Fibroblast of pulmonary artery (primary cell): ENCODE data around the gene MYO5B.

Experiments used
- DNase-seq: peaks from one replicate; pipeline ENCODE4 v3.0.0-alpha.2; 2010; ENCODE audit warnings: low read depth
- H3K4me3 ChIP-seq: replicated peaks from 2 replicates; pipeline ENCODE4 v1.5.1; 2011; ENCODE audit warnings: low read depth, mild to moderate bottlenecking, control low read depth, low read length, moderate library complexity
- TF ChIP-seq, protein P1 (sequence below): IDR thresholded peaks from 2 replicates; pipeline ENCODE4 v1.5.1; 2011; ENCODE audit warnings: mild to moderate bottlenecking, control low read depth, low read length, inconsistent platforms; ENCODE audit errors: missing control alignments

Gene MYO5B

DNA sequence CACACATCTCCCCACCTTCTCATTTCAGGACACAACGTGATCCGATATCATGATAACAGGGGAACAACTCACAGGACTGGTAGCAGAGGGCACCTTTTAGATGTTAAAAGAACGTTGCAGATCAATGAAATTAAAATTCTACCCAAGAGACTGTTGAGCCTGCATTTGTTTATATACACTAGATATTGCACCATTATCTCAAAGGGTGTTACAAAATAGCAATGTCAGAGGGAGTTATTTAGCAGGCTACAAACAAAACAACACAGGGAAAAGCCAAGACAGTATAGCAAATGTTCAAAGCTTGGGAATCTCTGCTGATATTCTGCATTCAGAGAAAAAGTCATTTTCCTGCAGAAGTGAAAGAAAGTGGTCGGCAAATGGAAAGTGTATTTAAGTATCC lies 139.5 kb downstream of the MYO5B start:
- no peak for DNase-seq
- TF ChIP-seq, protein P1, sequence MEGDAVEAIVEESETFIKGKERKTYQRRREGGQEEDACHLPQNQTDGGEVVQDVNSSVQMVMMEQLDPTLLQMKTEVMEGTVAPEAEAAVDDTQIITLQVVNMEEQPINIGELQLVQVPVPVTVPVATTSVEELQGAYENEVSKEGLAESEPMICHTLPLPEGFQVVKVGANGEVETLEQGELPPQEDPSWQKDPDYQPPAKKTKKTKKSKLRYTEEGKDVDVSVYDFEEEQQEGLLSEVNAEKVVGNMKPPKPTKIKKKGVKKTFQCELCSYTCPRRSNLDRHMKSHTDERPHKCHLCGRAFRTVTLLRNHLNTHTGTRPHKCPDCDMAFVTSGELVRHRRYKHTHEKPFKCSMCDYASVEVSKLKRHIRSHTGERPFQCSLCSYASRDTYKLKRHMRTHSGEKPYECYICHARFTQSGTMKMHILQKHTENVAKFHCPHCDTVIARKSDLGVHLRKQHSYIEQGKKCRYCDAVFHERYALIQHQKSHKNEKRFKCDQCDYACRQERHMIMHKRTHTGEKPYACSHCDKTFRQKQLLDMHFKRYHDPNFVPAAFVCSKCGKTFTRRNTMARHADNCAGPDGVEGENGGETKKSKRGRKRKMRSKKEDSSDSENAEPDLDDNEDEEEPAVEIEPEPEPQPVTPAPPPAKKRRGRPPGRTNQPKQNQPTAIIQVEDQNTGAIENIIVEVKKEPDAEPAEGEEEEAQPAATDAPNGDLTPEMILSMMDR, result no peak
- H3K4me3 ChIP-seq, result no peak overlapping the region

DNA sequence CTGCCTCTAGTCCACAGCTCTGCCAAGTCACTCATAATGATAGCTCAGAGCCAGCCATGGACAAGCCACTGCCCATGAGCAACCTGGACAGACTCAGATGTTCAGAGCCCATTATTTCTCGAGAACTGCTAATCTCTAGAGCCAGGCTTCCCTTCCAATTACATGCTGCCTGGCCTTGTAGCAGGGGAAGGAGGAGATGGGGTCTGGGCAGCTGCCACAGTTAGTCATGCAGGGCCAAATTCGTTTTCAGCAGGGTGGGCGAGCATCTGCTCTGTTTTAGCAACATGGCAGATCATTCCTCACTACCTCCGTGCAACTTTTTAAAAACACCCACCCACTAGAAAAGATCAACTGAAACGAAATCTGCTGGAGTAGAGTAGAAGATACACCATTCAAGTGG lies 141.8 kb downstream of the MYO5B start:
- no peak for DNase-seq
- TF ChIP-seq, protein P1, result no peak
- no peak overlapping the region for H3K4me3 ChIP-seq

GRCh38 chr18:50051288-50051687 lies 143.7 kb downstream of the MYO5B start:
- DNase-seq, result peak; percentile 6
- no peak overlapping the region for H3K4me3 ChIP-seq

GRCh38 chr18:50045126-50045525 lies 149.8 kb downstream of the MYO5B start:
- no peak overlapping the region for H3K4me3 ChIP-seq
- DNase-seq, result no peak
- TF ChIP-seq, protein P1, result no peak

More at GRCh38 chr18:50051288-50051687, 143.7 kb downstream of the MYO5B start:
- TF ChIP-seq, protein P1, result peak; percentile 23

DNA sequence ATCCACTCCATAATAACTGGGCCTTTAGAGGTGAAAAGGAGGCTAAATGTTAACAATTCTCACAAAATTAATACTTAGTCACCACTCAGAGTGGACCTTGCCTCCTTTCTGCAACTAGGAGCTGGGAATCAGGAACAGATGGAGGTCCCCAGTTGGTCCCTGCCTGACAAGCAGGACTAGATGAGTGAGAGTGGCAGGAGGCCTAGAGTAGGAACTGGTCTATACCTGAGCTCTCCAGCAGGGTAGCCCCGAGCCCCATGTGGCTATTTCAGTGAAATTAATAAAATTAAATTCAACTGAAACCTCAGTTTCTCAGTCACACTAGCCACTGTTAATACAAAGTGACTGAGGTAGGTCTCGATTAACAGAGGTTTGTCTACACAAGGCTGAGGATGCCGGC lies 150.5 kb downstream of the MYO5B start:
- TF ChIP-seq, protein P1, result no peak
- no peak overlapping the region for H3K4me3 ChIP-seq
- no peak for DNase-seq

DNA sequence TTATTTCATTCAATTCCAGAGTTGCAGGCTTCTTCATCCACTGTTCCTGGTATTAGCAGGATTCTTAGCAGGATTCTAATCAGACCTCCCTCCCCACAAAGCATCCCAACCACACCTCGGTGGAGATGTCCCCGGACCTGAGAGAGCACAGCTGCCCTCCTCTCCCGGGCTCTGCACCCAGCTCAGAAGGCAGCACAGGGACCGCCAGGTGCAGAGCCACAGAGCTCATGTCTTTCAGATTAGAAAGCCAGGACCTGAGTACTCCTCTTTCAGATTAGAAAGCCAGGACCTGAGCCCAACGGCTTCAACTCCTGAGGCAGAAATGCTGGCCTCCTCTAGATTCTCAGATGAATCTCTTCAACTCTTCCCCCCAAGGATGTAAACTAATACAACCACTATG lies 152.3 kb downstream of the MYO5B start:
- TF ChIP-seq, protein P1, result no peak

DNA sequence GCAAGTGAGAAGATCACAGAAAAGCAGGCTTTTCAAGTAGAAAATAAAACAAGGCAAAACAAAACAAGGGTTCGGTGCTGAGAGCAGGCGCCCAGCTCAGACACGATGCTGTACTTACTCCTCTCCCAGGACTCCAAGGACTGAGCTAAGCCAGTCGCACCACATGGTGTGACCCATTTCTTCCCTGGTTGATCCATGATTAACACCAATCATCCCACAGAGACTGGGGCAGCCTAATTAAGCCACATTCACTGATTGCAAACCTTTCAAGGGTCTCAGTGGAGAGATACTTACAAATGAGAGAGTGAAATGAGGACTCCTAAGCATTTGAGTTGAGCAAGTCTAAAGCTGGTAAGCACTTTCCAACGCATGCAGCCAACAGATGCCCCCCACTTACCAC lies 155.2 kb downstream of the MYO5B start:
- H3K4me3 ChIP-seq, result no peak overlapping the region
- no peak for DNase-seq
- TF ChIP-seq, protein P1, result no peak

More for the DNA sequence above, 152.3 kb downstream of the MYO5B start:
- DNase-seq, result no peak
- no peak overlapping the region for H3K4me3 ChIP-seq
